HG02885 (cell line): ENCODE data around the gene RPS15.
A peak's percentile ranks its signal among the peaks of the same experiment; 100 is the strongest.
"Not testable (repeated sequence)": the region's sequence is repeated elsewhere in the genome, so short reads cannot be mapped to it uniquely, and the experiment has no call there.

Experiments used
- ATAC-seq: cut with Tn5 transposase; IDR thresholded peaks from one replicate; pipeline ENCODE4 v1.9.1; 2021; ENCODE audit warnings: mild to moderate bottlenecking; ENCODE audit not compliant: unreplicated experiment, poor library complexity

RPS15 gene

GRCh38 chr19:1431759-1432506 is 6.3 kb upstream of the RPS15 start:
- no peak for ATAC-seq

- no peak for ATAC-seq
Observed at GRCh38 chr19:1432507-1432887, 5.7 kb upstream of the RPS15 start.

GRCh38 chr19:1433119-1434039 is 4.8 kb upstream of the RPS15 start:
- ATAC-seq = no peak

GRCh38 chr19:1434040-1434366 is 4.2 kb upstream of the RPS15 start:
- ATAC-seq = no peak

GRCh38 chr19:1434577-1435060 is 3.6 kb upstream of the RPS15 start:
- ATAC-seq = no peak

- no peak for ATAC-seq
Observed at GRCh38 chr19:1435378-1435989, 2.7 kb upstream of the RPS15 start.

GRCh38 chr19:1437609-1438008 is 587 bp upstream of the RPS15 start:
- no peak for ATAC-seq

- ATAC-seq = no peak
Observed at GRCh38 chr19:1438933-1439354, 748 bp downstream of the RPS15 start.

- ATAC-seq = not testable (repeated sequence)
Observed at GRCh38 chr19:1439525-1440417, 1.6 kb downstream of the RPS15 start.

- no peak for ATAC-seq
Observed at GRCh38 chr19:1440418-1440801, 2.2 kb downstream of the RPS15 start.

- no peak for ATAC-seq
Observed at GRCh38 chr19:1441022-1441426, 2.8 kb downstream of the RPS15 start.

- ATAC-seq = no peak
Observed at GRCh38 chr19:1441677-1442438, 3.7 kb downstream of the RPS15 start.

GRCh38 chr19:1445185-1445931 is 7.2 kb downstream of the RPS15 start:
- ATAC-seq = peak; percentile 73

- no peak for ATAC-seq
Observed at GRCh38 chr19:1445932-1446712, 7.9 kb downstream of the RPS15 start.

- no peak for ATAC-seq
Observed at GRCh38 chr19:1446713-1447481, 8.7 kb downstream of the RPS15 start.

- no peak for ATAC-seq
Observed at GRCh38 chr19:1447504-1447903, 9.3 kb downstream of the RPS15 start.

GRCh38 chr19:1447944-1448343 is 9.7 kb downstream of the RPS15 start:
- ATAC-seq = no peak
